ENCODE results near the gene TK2.
"Not testable (repeated sequence)": the region's sequence is repeated elsewhere in the genome, so short reads cannot be mapped to it uniquely, and the experiment has no call there.

Gene TK2

DNA sequence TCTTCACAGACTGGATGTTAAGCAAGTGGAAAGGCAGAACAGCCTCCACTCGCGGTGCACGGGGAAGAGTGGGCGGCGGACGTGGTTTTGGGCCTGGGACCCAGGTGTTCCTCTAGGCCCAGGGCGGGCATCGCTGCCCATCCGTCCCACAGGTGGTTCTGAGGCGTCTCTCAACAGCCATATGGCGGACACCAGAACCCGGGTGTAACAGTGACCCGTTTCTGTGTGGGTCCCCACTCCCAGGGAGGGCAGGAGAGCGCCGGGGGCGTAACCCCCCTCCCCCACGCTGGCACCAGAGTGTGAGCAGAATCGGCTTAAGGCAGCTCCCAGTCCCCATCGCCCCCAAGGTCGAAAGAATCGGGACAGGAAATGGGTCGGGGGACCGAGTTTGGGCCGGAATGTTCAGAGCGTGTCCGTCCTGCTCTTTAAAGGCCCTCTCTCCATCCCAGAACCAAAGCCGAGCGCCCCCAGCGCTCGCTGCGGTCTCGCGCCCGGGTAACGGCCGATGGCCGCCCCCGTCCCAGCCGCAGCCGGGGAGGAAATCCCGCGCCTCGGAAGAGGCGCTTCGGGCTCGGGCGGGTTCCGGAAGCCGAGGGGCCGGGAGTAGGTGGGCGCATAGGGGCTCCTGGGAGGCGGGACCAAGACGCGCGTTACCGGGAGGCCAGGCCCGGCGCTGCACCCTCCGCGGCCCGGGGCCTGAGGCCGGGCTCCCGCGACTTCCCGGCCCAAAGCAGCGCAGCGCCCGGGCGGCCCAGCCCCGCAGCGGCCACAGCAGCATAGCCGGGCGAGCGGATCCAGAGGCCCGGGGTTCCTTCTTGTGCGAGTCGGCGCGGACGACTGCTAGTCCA, at the start of gene TK2:
TK2 (minus strand) TSS at position 839 of the 848 bp plus-strand sequence; CDS start at position 778, 61 bp downstream.
- no peak for DNase-seq (ENCODE audit: low read depth, low spot score)

DNA sequence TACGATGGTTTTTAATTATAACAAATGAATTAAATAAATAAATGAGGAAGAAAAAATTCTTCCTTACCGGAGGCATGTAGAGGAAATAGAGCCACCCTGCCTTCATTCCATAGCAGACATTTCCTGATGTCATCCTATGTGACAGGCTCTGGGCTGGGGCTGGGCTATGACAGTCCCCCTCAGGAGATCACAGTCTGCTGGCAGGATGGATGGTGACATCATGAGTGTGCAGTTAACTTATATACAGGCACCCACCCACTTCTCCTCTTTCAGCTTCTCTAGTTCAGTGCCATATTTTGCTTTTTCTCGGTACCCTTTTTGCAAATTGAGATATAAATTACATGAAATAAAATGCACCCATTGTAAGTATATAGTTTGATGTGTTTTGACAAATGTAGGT, 48.2 kb upstream of the TK2 start:
- DNase-seq (ENCODE audit: low read depth, low spot score), result no peak

DNA sequence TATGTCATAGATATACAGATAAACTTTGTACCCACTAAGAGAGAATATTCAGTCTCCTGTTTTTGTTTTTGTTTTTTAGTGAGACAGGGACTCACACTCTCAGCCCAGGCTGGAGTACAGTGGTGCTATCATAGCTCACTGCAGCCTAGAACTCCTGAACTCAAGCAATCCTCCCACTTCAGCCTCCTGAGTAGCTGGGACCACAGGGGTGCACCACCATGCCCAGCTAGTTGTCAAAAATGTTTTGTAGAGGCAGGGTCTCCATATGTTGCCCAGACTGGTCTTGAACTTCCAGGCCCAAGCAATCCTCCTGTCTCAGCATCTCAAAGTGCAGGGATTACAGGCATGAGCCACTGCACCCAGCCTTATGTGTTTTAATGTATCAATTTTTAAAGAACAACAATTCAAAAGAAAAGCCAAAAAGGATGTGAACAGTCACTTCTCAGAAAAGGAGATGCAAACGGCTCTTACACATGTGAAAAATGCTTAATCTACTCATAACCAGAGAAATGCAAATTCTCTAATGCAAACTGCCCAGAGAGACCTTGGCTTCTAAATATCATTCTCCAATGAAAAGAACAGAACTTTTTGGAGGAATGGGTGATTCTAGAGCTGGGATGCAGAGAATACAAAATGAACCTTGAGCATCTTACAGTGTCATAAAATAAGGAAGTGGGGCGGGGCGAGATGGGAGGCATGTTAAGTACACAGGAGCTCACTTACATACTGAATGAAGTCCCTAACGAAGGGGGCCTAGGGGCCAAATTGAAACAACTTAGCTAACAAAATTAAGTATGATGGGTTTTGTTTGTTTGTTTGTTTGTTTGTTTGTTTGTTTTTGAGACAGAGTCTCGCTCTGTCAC, 47.3 kb upstream of the TK2 start:
- no peak for DNase-seq (ENCODE audit: low read depth, low spot score)

DNA sequence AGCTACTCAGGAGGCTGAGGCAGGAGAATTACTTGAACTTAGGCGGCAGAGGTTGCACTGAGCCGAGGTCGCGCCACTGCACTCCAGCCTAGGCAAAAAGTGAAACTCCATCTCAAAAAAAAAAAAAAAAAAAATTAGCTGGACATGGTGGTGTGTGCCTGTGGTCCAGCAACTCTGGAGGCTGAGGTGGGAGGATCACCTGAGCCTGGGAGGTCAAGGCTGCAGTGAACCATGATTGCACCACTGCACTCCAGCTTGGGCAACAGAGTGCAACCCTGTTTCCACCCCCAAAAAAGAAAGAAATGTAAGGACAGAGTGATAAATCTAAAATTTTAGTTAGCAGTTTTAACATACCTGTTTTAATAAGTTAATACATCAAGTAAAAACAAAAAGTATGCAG, 46.6 kb upstream of the TK2 start:
- not testable (repeated sequence) for DNase-seq (ENCODE audit: low read depth, low spot score)

DNA sequence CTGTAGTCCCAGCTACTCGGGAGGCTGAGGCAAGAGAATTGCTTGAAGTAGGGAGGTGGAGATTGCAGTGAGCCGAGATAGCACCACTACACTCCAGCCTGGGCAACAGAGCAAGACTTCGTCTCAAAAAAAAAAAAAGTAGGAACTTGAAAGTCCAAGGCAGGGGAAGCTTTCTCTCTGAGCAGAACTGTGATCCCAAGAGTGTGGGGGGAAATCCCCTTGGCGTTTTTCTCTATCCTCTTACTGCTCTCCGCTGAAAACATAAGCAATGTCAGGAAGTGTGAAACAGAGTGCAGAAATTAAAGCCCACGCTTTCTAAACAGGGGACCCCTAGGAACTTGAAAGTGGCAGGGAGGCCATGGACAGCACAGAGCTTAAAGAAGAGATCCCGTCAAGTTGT, 44.8 kb upstream of the TK2 start:
- DNase-seq (ENCODE audit: low read depth, low spot score), result no peak

DNA sequence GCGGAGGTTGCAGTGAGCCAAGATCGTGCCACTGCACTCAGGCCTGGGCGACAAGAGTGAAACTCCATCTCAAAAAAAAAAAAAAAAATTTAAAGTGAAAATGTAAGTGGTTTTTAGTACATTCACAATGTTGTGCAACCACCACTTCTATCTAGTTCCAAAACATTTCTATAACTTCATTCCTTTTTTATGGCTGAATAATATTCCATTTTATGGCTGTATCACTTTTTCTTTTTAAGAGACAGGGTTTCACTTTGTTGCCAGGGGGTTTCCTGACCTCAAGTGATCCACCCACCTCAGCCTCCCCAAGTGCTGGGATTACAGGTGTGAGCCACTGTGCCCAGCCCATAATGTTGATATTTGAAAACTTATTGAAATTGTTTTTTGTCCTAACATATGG, 42.9 kb upstream of the TK2 start:
- no peak for DNase-seq (ENCODE audit: low read depth, low spot score)

DNA sequence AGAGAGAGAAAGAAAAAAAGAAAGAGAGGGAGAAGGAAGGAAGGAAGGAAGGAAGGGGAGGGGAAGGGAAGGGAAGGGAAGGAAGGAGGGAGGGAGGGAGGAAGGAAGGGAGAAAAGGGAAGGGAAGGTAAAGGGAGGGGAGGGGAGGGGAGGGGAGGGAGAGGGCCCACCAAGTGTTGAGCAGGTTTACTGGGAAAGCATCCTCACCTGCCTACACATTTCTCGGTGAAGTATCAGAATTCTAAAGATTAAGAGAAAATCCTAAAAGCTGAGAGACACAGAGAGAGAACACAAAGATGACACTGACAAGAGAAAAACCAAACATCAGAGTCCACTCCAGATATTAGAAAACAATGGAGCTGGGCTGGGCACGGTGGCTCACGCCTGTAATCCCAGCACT, 42.3 kb upstream of the TK2 start:
- no peak for DNase-seq (ENCODE audit: low read depth, low spot score)

DNA sequence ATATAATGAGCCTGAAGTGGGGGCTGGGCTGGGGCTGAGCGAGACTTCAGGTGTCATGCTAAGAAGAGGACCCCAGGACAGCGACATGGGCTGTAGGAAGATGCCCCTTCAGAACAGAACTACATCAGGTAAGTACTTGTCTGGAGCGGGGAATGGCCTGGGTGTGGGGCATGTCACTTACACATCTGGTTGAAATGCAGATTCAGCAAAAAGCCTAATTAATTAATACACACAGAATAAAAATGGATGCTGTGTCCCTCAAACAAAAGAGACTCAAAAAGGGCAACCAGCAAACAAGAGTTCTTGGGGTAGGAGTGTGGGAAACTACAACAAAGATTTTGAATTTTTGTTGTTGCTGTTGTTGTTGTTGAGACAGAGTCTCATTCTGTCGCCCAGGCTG, 41.1 kb upstream of the TK2 start:
- no peak for DNase-seq (ENCODE audit: low read depth, low spot score)

DNA sequence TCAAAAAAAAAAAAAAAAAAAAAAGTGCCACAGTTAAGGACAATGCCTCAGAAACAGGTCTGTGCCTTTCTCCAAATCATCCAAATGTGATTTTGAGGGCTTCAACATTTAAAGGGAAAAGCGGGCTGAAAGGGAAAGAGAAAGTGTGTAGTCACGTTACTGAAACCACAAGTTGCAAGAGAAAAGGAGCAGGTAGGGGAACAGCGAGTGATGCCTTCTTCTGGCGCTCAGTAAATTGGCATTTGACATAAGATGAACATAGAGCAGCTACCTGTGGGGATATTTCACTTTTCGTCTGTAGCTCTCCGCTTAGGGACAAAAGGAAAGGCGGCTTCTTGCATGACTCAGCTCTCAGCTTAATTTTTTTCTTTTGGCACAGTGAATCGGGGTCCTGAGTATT, 40.4 kb upstream of the TK2 start:
- DNase-seq (ENCODE audit: low read depth, low spot score), result no peak

DNA sequence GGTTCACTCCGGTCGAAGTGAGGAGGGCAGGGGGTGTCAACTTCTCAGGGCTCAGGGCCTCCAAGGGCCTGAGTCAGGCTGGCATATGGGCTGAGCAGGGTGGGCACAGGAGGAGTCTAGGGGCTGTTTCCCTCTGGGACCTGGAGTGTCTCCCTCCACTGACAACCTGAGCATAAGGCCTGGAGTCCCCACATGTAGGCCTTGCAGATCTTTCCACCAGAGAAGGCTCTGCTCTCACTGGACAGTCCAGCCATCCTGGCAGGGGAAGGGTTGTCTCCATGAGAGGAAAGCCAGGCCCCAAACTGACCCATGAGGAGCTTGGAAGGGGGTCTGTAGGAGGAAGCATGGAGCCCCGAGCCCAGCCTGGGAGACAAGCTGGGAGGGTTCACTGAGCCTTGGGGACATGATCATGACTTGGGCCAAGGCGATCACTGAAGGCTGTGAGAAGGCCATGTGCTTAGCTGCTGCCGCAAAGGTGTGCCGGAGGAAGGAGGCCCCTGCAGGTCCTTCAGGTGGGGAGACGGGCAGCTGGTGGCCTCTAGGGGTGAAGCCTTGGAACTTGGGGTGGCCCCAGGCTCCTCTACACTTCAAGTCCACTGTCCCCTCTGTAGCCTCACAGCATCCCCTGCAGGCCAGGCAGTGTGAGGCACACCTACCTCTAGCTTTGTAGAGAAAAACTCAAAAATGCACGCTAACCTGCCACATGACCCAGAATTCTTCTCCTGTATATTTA, 39.2 kb upstream of the TK2 start:
- DNase-seq (ENCODE audit: low read depth, low spot score), result no peak

DNA sequence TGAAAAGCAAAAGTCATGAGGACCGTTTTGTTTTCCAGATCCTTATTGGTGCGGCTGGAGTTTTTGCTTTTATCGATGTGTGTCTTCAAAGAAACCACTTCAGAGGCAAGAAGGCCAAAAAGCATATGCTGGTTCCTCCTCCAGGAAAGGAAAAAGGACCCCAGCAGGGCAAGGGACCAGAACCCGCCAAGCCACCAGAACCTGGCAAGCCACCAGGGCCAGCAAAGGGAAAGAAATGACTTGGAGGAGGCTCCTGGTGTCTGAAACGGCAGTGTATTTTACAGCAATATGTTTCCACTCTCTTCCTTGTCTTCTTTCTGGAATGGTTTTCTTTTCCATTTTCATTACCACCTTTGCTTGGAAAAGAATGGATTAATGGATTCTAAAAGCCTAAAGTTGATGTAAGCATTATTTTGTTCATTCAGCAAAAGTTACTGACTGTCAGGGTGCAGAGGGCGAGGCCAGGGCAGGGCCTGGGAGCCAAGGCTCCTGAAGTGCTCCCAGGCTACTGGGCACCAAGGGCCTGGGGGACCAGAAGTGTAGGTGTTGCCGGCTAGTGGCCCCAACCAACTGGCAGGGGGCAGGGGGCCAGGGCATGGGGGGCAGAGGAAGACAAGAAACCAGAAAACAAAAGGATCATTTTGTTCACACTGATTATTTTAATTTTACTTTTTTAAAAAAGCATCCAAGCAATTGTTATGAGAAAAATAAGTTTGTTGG, 38.1 kb upstream of the TK2 start:
- no peak for DNase-seq (ENCODE audit: low read depth, low spot score)

DNA sequence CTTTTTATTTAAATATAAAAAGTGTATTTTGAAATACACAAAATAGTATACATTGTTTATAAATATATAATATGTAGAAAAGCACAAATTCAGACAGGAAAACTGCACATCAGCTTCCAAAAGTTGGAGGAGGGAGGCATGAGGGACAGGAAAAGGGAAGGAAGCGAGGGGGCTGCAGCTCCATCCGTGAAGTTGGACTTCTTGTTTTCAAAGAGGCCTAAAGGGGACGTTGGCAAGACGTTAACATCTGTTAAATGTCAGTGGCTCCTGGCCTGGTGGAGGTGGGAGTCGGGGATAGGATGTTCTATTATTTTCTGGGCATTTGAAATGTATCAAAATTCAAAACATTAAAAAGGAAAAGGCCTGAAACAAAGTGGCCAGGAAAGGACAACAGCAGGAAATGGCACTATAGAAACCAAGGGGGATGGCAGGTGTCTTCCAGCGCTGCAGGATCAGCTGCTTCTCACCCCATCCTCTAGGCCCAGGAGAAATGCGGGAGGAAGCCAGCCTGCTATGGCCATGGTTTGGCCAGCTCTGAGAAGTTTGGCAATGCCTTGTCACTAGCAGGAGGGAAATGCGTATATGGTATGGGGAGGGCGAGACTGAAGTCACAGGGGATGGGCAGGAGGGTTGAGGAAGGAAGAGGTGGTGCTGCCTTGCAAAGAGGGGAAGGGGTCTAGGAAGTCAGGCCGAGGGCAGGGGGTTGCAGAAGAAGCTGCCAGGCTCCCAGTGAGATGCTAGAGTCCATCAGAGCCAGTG, 35.7 kb upstream of the TK2 start:
- DNase-seq (ENCODE audit: low read depth, low spot score), result no peak

DNA sequence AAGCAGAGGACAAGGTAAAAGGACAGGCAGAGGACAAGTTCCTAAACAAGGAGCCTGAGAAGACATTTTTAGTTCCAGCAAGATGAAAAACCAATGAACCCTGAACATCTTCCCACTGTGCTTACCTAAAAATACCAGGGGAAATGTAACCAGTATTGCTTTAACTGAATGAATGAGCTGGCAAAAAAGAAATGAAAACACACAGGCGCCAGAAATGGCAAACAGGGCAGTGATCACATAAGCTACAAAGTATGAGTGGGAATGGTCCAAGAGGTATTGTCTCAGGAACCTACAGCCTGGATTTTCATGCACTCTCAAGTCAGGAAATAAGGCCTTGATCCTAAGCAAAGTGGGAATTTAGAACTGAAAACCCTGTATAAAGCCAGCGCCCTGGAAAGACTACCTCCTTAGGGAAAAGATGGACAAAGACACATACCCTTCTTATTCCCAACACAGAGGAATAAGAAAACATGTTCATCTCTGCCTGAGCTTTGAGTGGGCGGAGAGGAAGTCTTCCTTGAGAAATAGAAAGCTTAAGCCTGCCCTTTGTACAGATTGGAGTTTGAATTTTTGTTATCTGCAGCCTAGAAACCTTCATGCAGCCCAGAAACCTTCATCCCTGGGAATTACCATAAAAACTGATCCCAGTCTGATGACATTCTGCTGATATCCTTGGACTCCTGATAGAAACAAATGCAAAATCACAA, 31.5 kb upstream of the TK2 start:
- no peak for DNase-seq (ENCODE audit: low read depth, low spot score)

DNA sequence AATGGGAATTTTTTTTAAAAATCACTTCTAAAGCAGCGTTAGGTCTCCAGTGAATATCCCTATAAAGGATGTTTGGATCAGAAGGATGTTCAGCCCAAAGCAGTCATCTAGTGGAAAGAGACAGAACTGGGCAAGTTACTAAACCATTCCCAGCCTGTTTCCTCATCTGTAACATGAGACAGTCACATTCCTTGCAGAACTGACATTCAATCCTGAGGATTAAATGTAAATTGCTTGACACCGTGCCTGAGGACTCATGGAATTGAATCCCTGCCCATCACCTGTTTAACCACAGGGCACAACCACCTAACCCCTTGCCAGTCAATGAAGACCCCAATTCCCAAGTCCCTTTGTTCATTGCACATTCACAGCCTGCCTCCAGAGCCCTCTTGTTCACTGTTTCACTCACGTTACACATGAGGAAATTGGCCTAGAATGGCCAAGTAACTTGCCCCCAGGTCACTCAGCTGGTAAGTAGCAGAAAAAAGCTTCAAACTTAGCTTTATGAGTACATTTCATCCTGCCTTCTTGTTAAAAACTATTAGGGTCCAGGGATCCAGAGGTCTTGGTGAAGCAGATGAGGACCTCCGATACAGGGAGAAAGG, 30.8 kb upstream of the TK2 start:
- DNase-seq (ENCODE audit: low read depth, low spot score), result no peak

DNA sequence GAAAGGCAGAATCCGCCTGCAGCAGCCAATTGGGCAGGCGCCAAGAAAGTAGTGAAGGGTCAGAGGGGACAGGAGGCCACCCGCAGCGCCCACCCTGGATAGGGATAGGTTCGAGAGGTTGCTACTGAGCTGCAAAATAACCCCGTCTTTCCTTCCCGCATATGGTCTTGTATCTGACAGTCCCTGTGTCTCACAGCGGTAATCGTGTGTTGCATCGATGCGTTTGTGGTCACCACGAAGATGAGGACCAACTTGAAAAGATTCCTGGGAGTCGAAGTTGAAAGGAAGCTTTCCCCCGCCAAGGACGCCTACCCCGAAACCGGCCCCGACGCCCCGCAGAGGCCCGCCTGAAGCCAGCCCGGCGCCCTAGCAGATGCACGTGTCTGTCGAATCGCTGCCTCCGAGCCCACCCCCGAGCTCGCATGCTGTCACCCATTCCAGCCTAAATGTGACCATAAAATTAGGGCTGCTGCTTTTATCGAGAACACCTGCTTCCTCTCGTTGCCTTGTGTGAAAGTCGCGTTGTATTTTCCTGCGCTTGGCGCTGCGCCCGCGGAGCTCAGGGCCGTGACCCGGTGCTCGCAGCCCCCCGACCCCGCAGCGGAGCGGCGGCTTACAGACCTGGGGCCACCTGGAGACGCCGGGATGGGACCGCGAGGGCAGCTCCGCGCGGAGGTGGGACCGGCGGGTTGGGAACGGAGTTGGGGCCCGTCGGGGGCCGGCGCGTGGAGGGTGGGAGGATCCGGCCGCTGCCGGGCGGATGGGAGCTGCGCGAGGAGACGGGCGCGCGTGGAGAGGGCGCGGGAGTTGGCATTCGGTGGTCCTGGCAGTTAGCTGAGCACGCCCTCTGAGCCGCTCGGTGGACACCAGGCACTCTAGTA, 29.0 kb upstream of the TK2 start, which contains the start of gene CMTM2:
CMTM2 (plus strand) TSS at position 813 of the 881 bp plus-strand sequence. CDS start 145 bp downstream, outside the sequence.
- no peak for DNase-seq (ENCODE audit: low read depth, low spot score)

DNA sequence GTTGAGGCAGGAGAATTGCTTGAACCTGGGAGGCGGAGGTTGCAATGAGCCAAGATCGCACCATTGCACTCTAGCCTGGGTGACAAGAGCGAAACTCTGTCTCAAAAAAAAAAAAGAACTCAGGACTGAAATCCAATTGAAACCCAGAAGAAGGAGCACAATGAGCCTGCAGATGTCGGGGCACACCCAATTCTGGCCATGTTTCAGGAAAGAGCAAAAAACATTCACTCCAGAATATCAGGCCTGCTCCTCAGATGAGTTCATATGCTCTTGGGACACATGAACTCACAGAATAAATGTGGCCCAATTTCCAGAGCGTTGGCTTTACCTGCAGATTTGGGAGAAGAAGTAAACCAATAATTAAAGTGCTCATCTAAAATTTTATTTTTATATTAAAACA, 26.4 kb upstream of the TK2 start:
- no peak for DNase-seq (ENCODE audit: low read depth, low spot score)

DNA sequence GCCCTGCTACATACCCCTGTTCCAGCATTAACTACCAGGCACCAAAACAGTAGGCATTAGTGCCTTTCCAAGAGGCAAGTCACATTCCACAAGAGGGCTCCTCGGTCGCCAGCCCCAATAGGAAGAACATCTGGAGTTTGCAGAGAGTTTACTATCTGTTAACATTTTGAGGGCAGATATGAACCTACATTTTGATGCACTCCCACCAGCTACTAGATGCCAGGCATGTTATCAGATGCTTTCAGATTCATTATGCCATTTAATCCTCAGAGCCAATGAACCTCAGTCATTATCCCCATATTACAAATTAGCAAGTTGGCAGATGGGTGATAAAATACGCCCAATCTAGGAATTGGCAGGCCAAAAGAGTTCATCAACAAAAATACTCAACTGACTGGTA, 25.1 kb upstream of the TK2 start:
- no peak for DNase-seq (ENCODE audit: low read depth, low spot score)

DNA sequence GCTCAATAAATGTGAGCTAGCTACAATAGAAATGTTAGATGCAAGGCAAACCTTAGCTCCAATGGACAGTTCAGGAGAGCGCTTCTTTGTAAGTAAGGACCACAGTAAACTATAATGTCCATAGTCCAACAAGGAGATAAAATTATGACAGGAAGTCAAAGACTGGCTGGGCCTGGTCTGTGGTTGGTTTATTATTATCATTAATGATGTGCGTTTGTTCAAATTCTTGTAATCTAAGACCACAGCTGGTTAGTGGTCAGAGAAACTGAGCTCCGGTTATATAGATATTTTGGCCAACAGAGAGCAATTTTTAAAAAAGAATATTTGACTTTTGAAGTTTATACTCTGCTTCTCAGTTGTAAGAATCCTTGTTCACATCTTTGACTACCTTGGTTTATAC, 24.6 kb upstream of the TK2 start:
- DNase-seq (ENCODE audit: low read depth, low spot score), result no peak

DNA sequence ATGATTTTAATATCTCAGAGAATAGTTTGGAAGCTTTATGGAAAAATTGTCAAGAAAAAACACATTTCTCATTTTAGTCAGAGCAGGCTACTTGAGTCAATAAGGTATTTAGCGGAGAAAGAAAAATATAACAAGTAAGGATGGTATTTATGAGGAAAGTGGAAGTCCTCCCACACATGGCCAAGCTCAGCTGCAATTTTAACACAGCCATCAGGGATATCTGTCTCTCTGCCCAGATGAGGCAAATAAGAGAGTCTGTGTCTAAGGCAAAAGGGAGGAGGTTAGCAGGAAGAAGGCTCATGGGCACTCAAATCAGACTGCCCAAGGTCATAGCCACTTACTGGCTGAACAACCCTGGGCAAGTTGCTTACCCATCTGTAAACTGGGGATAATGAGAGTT, 24.2 kb upstream of the TK2 start:
- no peak for DNase-seq (ENCODE audit: low read depth, low spot score)

Measured in activated CD4-positive, CD25-positive, alpha-beta regulatory T cell treated with anti-CD3 and anti-CD28 coated beads, Interleukin-2, amount 50 U/mL, for 16 hours (primary cell).